Activated CD4-positive, CD25-positive, alpha-beta regulatory T cell treated with anti-CD3 and anti-CD28 coated beads, Interleukin-2, amount 50 U/mL, for 24 hours (primary cell): Measurements from ENCODE around the gene PNPLA6.

Experiments
- ATAC-seq, 2 donors: fragments of 150-1000 bp; cut with Tn5 transposase; one replicate each; pipeline ENCODE4 v1.10.0; 2021; ENCODE audit warnings: mild to moderate bottlenecking in 1 of 2, moderate library complexity in 1 of 2

The PNPLA6 gene

DNA sequence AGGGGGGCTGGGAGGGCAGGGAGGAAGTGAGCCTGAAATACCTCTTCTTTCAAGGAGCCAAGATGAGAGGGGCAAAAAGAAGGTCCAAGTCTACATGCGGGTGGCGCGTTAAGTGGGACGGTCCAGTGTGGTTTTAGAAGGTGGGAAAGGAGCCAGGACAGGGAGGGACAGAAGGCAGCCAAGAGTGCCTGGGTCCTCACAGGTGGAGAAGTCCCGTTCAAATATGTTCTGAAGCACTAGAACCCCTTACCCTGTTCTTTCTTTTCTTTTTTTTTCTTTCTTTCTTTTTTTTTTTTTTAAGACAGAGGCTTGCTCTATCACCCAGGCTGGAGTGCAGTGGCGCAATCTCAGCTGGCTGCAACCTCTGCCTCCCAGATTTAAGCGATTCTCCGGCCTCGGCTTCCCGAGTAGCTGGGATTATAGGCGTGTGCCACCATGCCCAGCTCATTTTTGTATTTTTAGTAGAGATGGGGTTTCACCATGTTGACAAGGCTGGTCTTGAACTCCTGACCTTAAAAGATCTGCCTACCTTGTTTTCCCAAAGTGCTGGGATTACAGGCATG is 67.5 kb downstream of the PNPLA6 start:
- no peak for ATAC-seq

GRCh38 chr19:7603919-7604318 is 68.4 kb downstream of the PNPLA6 start:
- ATAC-seq: no peak

DNA sequence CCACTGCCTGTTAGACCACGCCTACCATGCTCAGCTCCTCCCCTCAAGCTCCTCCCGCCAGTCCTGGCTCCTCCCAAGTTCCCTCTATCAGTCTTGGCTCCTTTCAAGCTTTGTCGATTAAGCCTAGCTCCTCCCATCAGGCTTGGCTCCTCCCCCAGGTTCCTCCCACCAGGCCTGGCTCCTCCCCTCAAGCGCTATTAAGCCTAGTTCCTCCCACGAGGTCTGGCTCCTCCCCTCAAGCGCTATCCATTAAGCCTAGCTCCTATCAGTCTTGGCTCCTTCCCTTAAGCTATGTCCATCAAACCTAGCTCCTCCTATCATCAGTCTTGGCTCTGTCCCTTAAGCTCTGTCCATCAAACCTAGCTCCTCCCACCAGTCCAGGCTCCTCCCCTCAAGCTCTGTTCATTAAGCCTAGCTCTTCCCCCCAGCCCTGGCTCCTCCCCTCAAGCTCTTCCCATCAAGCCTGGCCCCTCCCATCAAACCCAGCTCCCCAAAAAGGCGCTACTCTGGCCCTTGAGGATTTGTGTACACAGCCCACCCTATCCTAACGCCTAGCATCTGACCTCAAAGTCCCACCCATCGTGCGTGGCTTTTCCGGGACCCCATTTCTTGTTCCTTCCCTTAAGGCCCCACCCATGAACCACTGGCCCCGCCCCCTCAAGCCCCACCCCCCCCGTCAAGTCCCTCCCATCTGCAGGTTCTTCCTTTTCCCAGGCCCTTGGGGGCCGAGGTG is 70.1 kb downstream of the PNPLA6 start:
- ATAC-seq: peak; percentile 41 to 43

DNA sequence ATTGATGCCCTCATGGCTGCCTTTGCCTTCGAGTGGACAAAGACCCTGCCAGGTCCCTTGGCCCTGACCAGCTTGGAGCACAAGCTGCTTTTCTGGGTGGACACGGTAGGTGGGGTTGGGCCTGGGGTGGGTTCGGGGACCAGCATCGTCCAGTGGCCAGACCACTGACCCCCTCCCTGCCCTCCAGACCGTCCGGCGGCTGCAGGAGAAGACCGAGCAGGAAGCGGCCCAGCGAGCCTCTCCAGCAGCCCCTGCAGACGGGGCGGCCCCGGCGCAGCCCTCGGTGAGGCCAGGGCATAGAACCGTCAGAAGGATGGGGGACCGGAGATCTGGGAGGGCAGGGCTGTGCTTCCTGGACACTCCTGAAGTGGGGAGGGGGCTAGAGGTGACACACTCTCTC is 70.8 kb downstream of the PNPLA6 start:
- ATAC-seq: no peak

GRCh38 chr19:7607212-7607873 is 71.8 kb downstream of the PNPLA6 start:
- no peak for ATAC-seq

- ATAC-seq: no peak
These were observed 72.5 kb downstream of the PNPLA6 start for GRCh38 chr19:7607874-7608560.

GRCh38 chr19:7610491-7611240 is 75.1 kb downstream of the PNPLA6 start:
- ATAC-seq: no peak
